ENCODE data around the gene PEDS1.
A peak's percentile ranks its signal among the peaks of the same experiment; 100 is the strongest.

DNA sequence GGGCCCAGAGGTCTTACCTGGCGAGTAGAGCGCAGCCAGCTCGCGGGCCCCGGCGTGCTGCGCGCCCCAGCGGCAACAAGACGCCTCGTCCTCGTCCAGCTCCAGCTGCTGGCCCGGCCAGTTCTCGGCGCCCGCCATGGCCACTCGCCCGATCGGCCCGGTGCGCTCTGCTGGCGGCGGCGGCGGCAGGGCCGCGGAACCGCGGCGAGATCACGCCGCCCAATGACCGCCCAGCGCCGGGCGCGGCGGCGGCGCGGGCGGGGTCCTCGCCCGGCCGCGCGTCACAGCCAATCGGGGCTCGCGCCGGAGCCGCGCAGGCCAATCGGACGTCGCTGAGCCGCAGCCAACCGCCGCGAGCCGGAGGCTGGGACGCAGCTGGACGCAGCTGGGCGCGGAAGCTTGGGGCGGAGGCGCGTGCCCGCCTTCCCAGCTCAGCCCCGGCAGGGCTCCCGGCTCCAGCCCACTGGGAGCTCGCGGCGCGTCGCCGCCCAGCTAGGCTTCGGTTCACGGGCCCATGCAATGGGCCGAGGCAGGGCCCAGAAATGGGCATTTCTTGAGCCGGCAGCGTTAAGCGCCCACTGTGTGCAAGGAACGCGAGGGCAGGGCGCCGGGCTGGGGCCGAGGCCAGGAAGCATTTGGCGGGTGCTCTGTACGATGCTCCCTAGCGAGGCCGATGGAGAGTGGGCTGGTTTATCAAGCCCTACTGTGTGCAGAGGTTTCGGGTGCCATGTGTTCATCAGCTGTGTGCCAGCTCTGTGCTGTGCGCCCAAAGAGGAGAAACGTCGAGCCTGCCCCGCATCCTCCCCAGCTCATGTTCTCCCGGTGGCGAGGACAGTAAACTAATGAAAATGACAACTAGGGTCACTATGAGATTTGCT lies at the start of gene PEDS1:
- TF ChIP-seq POLR2A (IDR thresholded peaks at IDR 0.05): peak; percentile 71 to 84
- TF ChIP-seq, protein P1, sequence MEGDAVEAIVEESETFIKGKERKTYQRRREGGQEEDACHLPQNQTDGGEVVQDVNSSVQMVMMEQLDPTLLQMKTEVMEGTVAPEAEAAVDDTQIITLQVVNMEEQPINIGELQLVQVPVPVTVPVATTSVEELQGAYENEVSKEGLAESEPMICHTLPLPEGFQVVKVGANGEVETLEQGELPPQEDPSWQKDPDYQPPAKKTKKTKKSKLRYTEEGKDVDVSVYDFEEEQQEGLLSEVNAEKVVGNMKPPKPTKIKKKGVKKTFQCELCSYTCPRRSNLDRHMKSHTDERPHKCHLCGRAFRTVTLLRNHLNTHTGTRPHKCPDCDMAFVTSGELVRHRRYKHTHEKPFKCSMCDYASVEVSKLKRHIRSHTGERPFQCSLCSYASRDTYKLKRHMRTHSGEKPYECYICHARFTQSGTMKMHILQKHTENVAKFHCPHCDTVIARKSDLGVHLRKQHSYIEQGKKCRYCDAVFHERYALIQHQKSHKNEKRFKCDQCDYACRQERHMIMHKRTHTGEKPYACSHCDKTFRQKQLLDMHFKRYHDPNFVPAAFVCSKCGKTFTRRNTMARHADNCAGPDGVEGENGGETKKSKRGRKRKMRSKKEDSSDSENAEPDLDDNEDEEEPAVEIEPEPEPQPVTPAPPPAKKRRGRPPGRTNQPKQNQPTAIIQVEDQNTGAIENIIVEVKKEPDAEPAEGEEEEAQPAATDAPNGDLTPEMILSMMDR (IDR thresholded peaks at IDR 0.05): no peak
